Stomach smooth muscle (tissue), 2 donors: Measurements from ENCODE around the gene PNPLA7.

Experiments used
- H3K27ac ChIP-seq: one replicate; pipeline ENCODE4 v1.7.0; 2013; ENCODE audit warnings: mild to moderate bottlenecking, low read length, inconsistent platforms
- H3K27me3 ChIP-seq, 2 donors: one replicate each; pipeline ENCODE4 v1.7.0; 2013; ENCODE audit warnings: low read length in 2 of 2; ENCODE audit not compliant: insufficient read depth in 2 of 2, control insufficient read depth in 1 of 2
- H3K36me3 ChIP-seq, 2 donors: one replicate each; pipeline ENCODE4 v1.7.0; 2013; ENCODE audit warnings: low read length in 2 of 2; ENCODE audit not compliant: control insufficient read depth in 2 of 2, insufficient read depth in 2 of 2
- H3K4me1 ChIP-seq: one replicate; pipeline ENCODE4 v1.7.0; 2013; ENCODE audit warnings: low read length; ENCODE audit not compliant: control insufficient read depth, insufficient read depth
- H3K4me3 ChIP-seq, 2 donors: one replicate each; pipeline ENCODE4 v1.7.0; 2013; ENCODE audit warnings: low read length in 2 of 2
- H3K9ac ChIP-seq, 2 donors: one replicate each; pipeline ENCODE4 v1.7.0; 2013; ENCODE audit warnings: low read length in 2 of 2, mild to moderate bottlenecking in 1 of 2
- H3K9me3 ChIP-seq, 2 donors: one replicate each; pipeline ENCODE4 v1.7.0; 2013; ENCODE audit warnings: low read length in 2 of 2; ENCODE audit not compliant: control insufficient read depth in 2 of 2
- donor health status: healthy.
- donor health status: Pancreatic carcinoma.

Gene PNPLA7

GRCh38 chr9:137446851-137447471, 103.2 kb downstream of the PNPLA7 start:
- no peak overlapping the region for H3K4me3 ChIP-seq

GRCh38 chr9:137445930-137446431, 104.2 kb downstream of the PNPLA7 start:
- no peak overlapping the region for H3K4me3 ChIP-seq
- H3K4me1 ChIP-seq = peaks cover 4% of the 10 kb centered on the region
- peaks cover 0 to 2% of the 10 kb centered on the region in 2 donors for H3K9me3 ChIP-seq
- no peak overlapping the region for H3K9ac ChIP-seq
- H3K27ac ChIP-seq = no peak overlapping the region
- H3K27me3 ChIP-seq = peaks cover 10 to 17% of the 10 kb centered on the region in 2 donors
- peaks cover 0 to 2% of the 10 kb centered on the region in 2 donors for H3K36me3 ChIP-seq

More at GRCh38 chr9:137446851-137447471, 103.2 kb downstream of the PNPLA7 start:
- H3K27ac ChIP-seq = no peak overlapping the region
- H3K9me3 ChIP-seq = peaks cover 0 to 2% of the 10 kb centered on the region in 2 donors
- peaks cover 0 to 2% of the 10 kb centered on the region in 2 donors for H3K36me3 ChIP-seq
- H3K27me3 ChIP-seq = peaks cover 10 to 11% of the 10 kb centered on the region in 2 donors
- H3K4me1 ChIP-seq = peaks cover 4% of the 10 kb centered on the region
- no peak overlapping the region for H3K9ac ChIP-seq

- peaks cover 0 to 2% of the 10 kb centered on the region in 2 donors for H3K36me3 ChIP-seq
- H3K27me3 ChIP-seq = peaks cover 10 to 17% of the 10 kb centered on the region in 2 donors
- no peak overlapping the region for H3K9ac ChIP-seq
- H3K4me1 ChIP-seq = peaks cover 4% of the 10 kb centered on the region
- H3K4me3 ChIP-seq = no peak overlapping the region
- H3K27ac ChIP-seq = no peak overlapping the region
- H3K9me3 ChIP-seq = peaks cover 0 to 2% of the 10 kb centered on the region in 2 donors
Observed at GRCh38 chr9:137445275-137445807, 104.9 kb downstream of the PNPLA7 start.

- H3K4me1 ChIP-seq = peaks cover 4% of the 10 kb centered on the region
- H3K9ac ChIP-seq = no peak overlapping the region
- peaks cover 13 to 20% of the 10 kb centered on the region in 2 donors for H3K27me3 ChIP-seq
- H3K36me3 ChIP-seq = peaks cover 0 to 1% of the 10 kb centered on the region in 2 donors
- H3K4me3 ChIP-seq = no peak overlapping the region
- H3K9me3 ChIP-seq = peaks cover 0 to 2% of the 10 kb centered on the region in 2 donors
- H3K27ac ChIP-seq = no peak overlapping the region
Observed at GRCh38 chr9:137444106-137444790, 106.0 kb downstream of the PNPLA7 start.

GRCh38 chr9:137441935-137442321, 108.3 kb downstream of the PNPLA7 start:
- H3K4me3 ChIP-seq = no peak overlapping the region
- H3K4me1 ChIP-seq = peaks cover under 1% of the 10 kb centered on the region
- no peak overlapping the region for H3K27ac ChIP-seq
- H3K9me3 ChIP-seq = peaks cover 0 to 2% of the 10 kb centered on the region in 2 donors
- no peaks in the 10 kb centered on the region for H3K36me3 ChIP-seq
- H3K9ac ChIP-seq = no peak overlapping the region
- H3K27me3 ChIP-seq = peaks cover 16 to 27% of the 10 kb centered on the region in 2 donors

- H3K9ac ChIP-seq = no peak within 1 kb of the TSS
- H3K27me3 ChIP-seq = peaks cover 16 to 28% of the 10 kb centered on the region in 2 donors
- H3K4me3 ChIP-seq = peak within 1 kb of the TSS in 1 of 2 donors; percentile 52
- no peaks in the 10 kb centered on the region for H3K4me1 ChIP-seq
- H3K9me3 ChIP-seq = peaks cover 0 to 2% of the 10 kb centered on the region in 2 donors
- no peak within 1 kb of the TSS for H3K27ac ChIP-seq
- no peaks in the 10 kb centered on the region for H3K36me3 ChIP-seq
Observed at GRCh38 chr9:137441289-137441934, 108.8 kb downstream of the PNPLA7 start, which contains the start of gene ENTPD8. TSS of gene ENTPD8 (minus strand) at chr9:137441357. CDS start at chr9:137438285, 3,072 bp downstream.

GRCh38 chr9:137439158-137439714, 111.0 kb downstream of the PNPLA7 start:
- Histone ChIP-seq H3K27me3 (peaks cover 8 to 24% of the 10 kb centered on the region in 2 donors), H3K9ac (no peak overlapping the region), H3K9me3 (peaks cover 0 to 2% of the 10 kb centered on the region in 2 donors), H3K4me3 (no peak overlapping the region), H3K27ac (no peak overlapping the region), H3K36me3 (no peaks in the 10 kb centered on the region), H3K4me1 (peaks cover 2% of the 10 kb centered on the region)

GRCh38 chr9:137438591-137439157, 111.5 kb downstream of the PNPLA7 start:
- Histone ChIP-seq H3K9me3 (peaks cover 0 to 2% of the 10 kb centered on the region in 2 donors), H3K4me3 (no peak overlapping the region), H3K27ac (no peak overlapping the region), H3K4me1 (peaks cover 2% of the 10 kb centered on the region), H3K9ac (no peak overlapping the region), H3K36me3 (no peaks in the 10 kb centered on the region), H3K27me3 (peaks cover 8 to 24% of the 10 kb centered on the region in 2 donors)

GRCh38 chr9:137437691-137438590, 112.3 kb downstream of the PNPLA7 start:
- H3K27me3 ChIP-seq = peaks cover 8 to 24% of the 10 kb centered on the region in 2 donors
- peaks cover 0 to 2% of the 10 kb centered on the region in 2 donors for H3K9me3 ChIP-seq
- no peak overlapping the region for H3K4me3 ChIP-seq
- H3K4me1 ChIP-seq = peaks cover 2% of the 10 kb centered on the region
- no peak overlapping the region for H3K27ac ChIP-seq
- no peak overlapping the region for H3K9ac ChIP-seq
- no peaks in the 10 kb centered on the region for H3K36me3 ChIP-seq
